ENCODE data around the gene TRHDE. TPM values are rescaled to one million over a fixed set of nuclear protein-coding genes. Genes with fewer than 3 reads are reported as not detected.

Gene TRHDE
- total and polyA plus RNA-seq, 2 donors (not counting 3 experiments of a cell fraction or from before 2014, with no cell fraction given): not detected

DNA sequence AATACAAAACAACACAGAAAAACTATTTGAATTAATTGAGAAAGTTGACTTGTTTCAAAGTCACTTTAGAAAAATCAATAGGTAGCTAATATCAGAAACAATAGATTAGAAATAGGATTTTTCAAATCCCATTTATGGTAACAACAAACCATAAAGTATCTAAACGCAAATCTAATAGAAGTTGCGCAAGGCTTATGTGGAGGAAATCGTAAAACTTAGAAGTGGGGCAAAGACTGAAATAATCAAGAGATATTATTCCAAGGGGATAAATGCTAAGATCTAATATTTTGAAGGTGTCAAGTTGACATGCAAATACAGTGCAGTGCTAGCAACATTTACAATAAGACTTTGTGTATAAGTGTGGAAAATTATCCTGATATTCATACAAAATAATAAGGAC, 87.2 kb downstream of the TRHDE start:
- intact Hi-C loops (cut with micrococcal nuclease) (no loop called here), dilution Hi-C loops (cut with MboI; ENCODE audit: extremely low pct_ligation_motif_present, low sequenced_read_pairs) (no loop called here)
- TF ChIP-seq EZH2 (IDR thresholded peaks at IDR 0.05; ENCODE audit: borderline replicate concordance, low read depth, low read length, severe bottlenecking): no peak
- Histone ChIP-seq H3K9ac (replicated peaks; ENCODE audit: extremely low read depth, insufficient read depth, low read length) (no peak overlapping the region), H3K4me3 (replicated peaks in 1 of 3; ENCODE audit: insufficient read depth in 1 of 3, low read depth in 1 of 3, low read length in 3 of 3) (no peak overlapping the region), H4K20me1 (replicated peaks; ENCODE audit: control insufficient read depth, extremely low read depth, insufficient read depth, low read length) (no peaks in the 10 kb centered on the region), H3K4me1 (ENCODE audit: control insufficient read depth, extremely low read depth, insufficient read depth, low read length) (no peaks in the 10 kb centered on the region), H3K36me3 (ENCODE audit: control insufficient read depth in 2 of 2, extremely low read depth in 1 of 2, insufficient read depth in 2 of 2, low read length in 2 of 2) (no peaks in the 10 kb centered on the region), H3K9me1 (replicated peaks; ENCODE audit: control insufficient read depth, extremely low read depth, insufficient read depth, low read length) (no peaks in the 10 kb centered on the region), H3K79me2 (ENCODE audit: control insufficient read depth, insufficient read depth, low read length) (no peaks in the 10 kb centered on the region), H3K27me3 (ENCODE audit: control insufficient read depth in 2 of 2, insufficient read depth in 2 of 2, low read length in 2 of 2) (no peaks in the 10 kb centered on the region), H3K9me3 (replicated peaks; ENCODE audit: control insufficient read depth, insufficient read depth, low read length) (no peaks in the 10 kb centered on the region), H3K27ac (ENCODE audit: insufficient read depth, low read depth, low read length) (no peak overlapping the region), H3K4me2 (ENCODE audit: insufficient read depth, low read length) (no peak overlapping the region), H2AFZ (ENCODE audit: low read depth, low read length) (no peak overlapping the region)
- POLR2A ChIA-PET: no interaction called here
- DNase-seq (ENCODE audit: low read depth, low spot score) (no peak), FAIRE-seq (no peak)
- CTCF ChIA-PET: no interaction called here
- no TSS peak for BruUV-seq (replicated peaks)

DNA sequence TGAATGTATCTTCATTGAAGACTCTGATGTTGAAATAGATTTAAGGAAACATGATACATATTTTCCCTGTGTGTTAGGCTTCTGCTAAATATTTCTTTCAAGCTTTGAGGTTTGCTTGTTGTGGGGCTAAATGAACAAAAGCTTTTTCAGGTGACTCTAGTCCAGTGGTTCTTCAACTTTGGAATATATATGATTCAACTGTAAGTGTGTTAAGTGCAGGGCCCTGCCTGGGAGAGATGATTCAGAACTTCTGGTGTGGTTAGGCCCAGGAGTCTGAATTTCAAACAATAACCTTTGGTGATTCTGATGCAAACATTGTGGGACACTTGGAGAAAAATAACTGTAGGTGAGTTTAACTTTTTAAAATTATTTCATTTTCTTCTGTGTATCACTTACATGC, 93.0 kb downstream of the TRHDE start:
- dilution Hi-C loops (cut with MboI; ENCODE audit: extremely low pct_ligation_motif_present, low sequenced_read_pairs): no loop called here
- no peak for FAIRE-seq
- no TSS peak for BruUV-seq (replicated peaks)

More for the DNA sequence above, 93.0 kb downstream of the TRHDE start:
- ChIA-PET CTCF (no interaction called here), POLR2A (no interaction called here)
- Histone ChIP-seq H3K36me3 (ENCODE audit: control insufficient read depth in 2 of 2, extremely low read depth in 1 of 2, insufficient read depth in 2 of 2, low read length in 2 of 2) (no peaks in the 10 kb centered on the region), H3K27ac (ENCODE audit: insufficient read depth, low read depth, low read length) (no peak overlapping the region), H3K4me3 (replicated peaks in 1 of 3; ENCODE audit: insufficient read depth in 1 of 3, low read depth in 1 of 3, low read length in 3 of 3) (no peak overlapping the region), H3K4me1 (ENCODE audit: control insufficient read depth, extremely low read depth, insufficient read depth, low read length) (no peaks in the 10 kb centered on the region), H3K27me3 (ENCODE audit: control insufficient read depth in 2 of 2, insufficient read depth in 2 of 2, low read length in 2 of 2) (no peaks in the 10 kb centered on the region), H3K9ac (replicated peaks; ENCODE audit: extremely low read depth, insufficient read depth, low read length) (no peak overlapping the region), H3K79me2 (ENCODE audit: control insufficient read depth, insufficient read depth, low read length) (no peaks in the 10 kb centered on the region), H3K4me2 (ENCODE audit: insufficient read depth, low read length) (no peak overlapping the region), H4K20me1 (replicated peaks; ENCODE audit: control insufficient read depth, extremely low read depth, insufficient read depth, low read length) (no peaks in the 10 kb centered on the region), H2AFZ (ENCODE audit: low read depth, low read length) (no peak overlapping the region), H3K9me1 (replicated peaks; ENCODE audit: control insufficient read depth, extremely low read depth, insufficient read depth, low read length) (no peaks in the 10 kb centered on the region), H3K9me3 (replicated peaks; ENCODE audit: control insufficient read depth, insufficient read depth, low read length) (peaks cover 4% of the 10 kb centered on the region)
- TF ChIP-seq MYC (IDR thresholded peaks at IDR 0.05; ENCODE audit: low read depth, low read length) (no peak), MAX (IDR thresholded peaks at IDR 0.05; ENCODE audit: insufficient read depth, insufficient read length) (no peak), FOS (IDR thresholded peaks at IDR 0.05; ENCODE audit: borderline replicate concordance, insufficient read depth, low read length) (no peak), CTCF (IDR thresholded peaks at IDR 0.05; ENCODE audit: extremely low read depth in 1 of 2, insufficient read depth in 1 of 2, low read depth in 1 of 2, low read length in 2 of 2) (no peak), GATA2 (IDR thresholded peaks at IDR 0.05; ENCODE audit: insufficient read depth, insufficient read length, low read depth, low read length) (no peak), POLR2A (IDR thresholded peaks at IDR 0.05; ENCODE audit: low read depth, low read length) (no peak)
- intact Hi-C loops (cut with micrococcal nuclease): no loop called here
- DNase-seq (ENCODE audit: low read depth, low spot score): no peak
